ENCODE data around the gene AFAP1L2. TPM values are rescaled to one million over a fixed set of nuclear protein-coding genes. Genes with fewer than 3 reads are reported as not detected.

The AFAP1L2 gene
- polyA plus RNA-seq, 1 donor from 2014 or later: 0.88 TPM

DNA sequence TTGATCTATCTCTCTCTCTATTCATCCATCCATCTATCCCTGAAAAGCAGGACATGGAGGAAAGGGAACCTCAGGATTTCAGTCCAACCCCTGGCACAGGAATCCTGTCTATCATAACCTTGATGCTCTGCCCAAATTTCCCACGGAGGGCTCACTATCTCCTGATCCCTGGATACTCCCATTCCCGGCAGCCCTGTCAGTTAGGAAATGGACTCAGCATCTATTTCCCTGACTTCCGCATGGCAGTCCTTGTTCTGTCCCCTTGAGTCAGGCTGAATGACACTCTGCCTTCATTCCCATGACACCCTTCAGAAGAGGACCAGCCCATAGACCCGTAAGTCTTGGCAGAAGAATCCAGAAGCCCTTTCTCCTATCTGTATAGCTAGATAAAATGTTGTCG is 87.6 kb downstream of the AFAP1L2 start:
- TF ChIP-seq RAD21 (conservative IDR thresholded peaks at IDR 0.05) (no peak), EZH2 (IDR thresholded peaks at IDR 0.05; ENCODE audit: borderline replicate concordance, insufficient read depth, low read length, poor library complexity, severe bottlenecking) (no peak), SMC3 (conservative IDR thresholded peaks at IDR 0.05; ENCODE audit: poor library complexity) (no peak), POLR2AphosphoS5 (IDR thresholded peaks at IDR 0.05) (no peak), TAF1 (IDR thresholded peaks at IDR 0.05; ENCODE audit: low read depth) (no peak), CTCF (IDR thresholded peaks at IDR 0.05; ENCODE audit: poor library complexity, severe bottlenecking) (no peak), EP300 (conservative IDR thresholded peaks at IDR 0.05; ENCODE audit: poor library complexity, severe bottlenecking) (no peak), MXI1 (conservative IDR thresholded peaks at IDR 0.05; ENCODE audit: poor library complexity, severe bottlenecking) (no peak)
- TF ChIP-seq, protein P1, sequence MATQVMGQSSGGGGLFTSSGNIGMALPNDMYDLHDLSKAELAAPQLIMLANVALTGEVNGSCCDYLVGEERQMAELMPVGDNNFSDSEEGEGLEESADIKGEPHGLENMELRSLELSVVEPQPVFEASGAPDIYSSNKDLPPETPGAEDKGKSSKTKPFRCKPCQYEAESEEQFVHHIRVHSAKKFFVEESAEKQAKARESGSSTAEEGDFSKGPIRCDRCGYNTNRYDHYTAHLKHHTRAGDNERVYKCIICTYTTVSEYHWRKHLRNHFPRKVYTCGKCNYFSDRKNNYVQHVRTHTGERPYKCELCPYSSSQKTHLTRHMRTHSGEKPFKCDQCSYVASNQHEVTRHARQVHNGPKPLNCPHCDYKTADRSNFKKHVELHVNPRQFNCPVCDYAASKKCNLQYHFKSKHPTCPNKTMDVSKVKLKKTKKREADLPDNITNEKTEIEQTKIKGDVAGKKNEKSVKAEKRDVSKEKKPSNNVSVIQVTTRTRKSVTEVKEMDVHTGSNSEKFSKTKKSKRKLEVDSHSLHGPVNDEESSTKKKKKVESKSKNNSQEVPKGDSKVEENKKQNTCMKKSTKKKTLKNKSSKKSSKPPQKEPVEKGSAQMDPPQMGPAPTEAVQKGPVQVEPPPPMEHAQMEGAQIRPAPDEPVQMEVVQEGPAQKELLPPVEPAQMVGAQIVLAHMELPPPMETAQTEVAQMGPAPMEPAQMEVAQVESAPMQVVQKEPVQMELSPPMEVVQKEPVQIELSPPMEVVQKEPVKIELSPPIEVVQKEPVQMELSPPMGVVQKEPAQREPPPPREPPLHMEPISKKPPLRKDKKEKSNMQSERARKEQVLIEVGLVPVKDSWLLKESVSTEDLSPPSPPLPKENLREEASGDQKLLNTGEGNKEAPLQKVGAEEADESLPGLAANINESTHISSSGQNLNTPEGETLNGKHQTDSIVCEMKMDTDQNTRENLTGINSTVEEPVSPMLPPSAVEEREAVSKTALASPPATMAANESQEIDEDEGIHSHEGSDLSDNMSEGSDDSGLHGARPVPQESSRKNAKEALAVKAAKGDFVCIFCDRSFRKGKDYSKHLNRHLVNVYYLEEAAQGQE (IDR thresholded peaks at IDR 0.05; ENCODE audit: borderline replicate concordance): no peak

GRCh38 chr10:114315566-114316420 is 88.5 kb downstream of the AFAP1L2 start:
- H3F3A ChIP-seq (ENCODE audit: insufficient read depth, low read length, poor library complexity, severe bottlenecking): no peaks in the 10 kb centered on the region
- H3K36me3 ChIP-seq (ENCODE audit: insufficient read depth, low read length): no peaks in the 10 kb centered on the region
- no peak overlapping the region for H3K4me2 ChIP-seq (ENCODE audit: low read length)
- H3K4me3 ChIP-seq (ENCODE audit: low read length): no peak overlapping the region
- no peak overlapping the region for H3K27ac ChIP-seq (ENCODE audit: low read length)
- TF ChIP-seq MXI1 (conservative IDR thresholded peaks at IDR 0.05; ENCODE audit: poor library complexity, severe bottlenecking) (no peak), SMC3 (conservative IDR thresholded peaks at IDR 0.05; ENCODE audit: poor library complexity) (no peak)
- TF ChIP-seq, protein P1 (IDR thresholded peaks at IDR 0.05; ENCODE audit: borderline replicate concordance): no peak
- no peaks in the 10 kb centered on the region for H4K20me1 ChIP-seq (ENCODE audit: insufficient read depth)
- H3K9me3 ChIP-seq (ENCODE audit: low read length): no peaks in the 10 kb centered on the region
- H3K79me2 ChIP-seq (replicated peaks; ENCODE audit: insufficient read depth, low read length): no peaks in the 10 kb centered on the region
- no peak overlapping the region for H3K9ac ChIP-seq (ENCODE audit: low read length)
- no peaks in the 10 kb centered on the region for H3K9me2 ChIP-seq (ENCODE audit: insufficient read depth, low read length)
- H2AFZ ChIP-seq (ENCODE audit: low read depth, low read length): no peak overlapping the region
- H3K27me3 ChIP-seq (ENCODE audit: insufficient read depth, low read depth, low read length): no peaks in the 10 kb centered on the region

More for the DNA sequence above, 87.6 kb downstream of the AFAP1L2 start:
- Histone ChIP-seq H3K9me3 (ENCODE audit: low read length) (no peaks in the 10 kb centered on the region), H3K4me2 (ENCODE audit: low read length) (no peak overlapping the region), H4K20me1 (ENCODE audit: insufficient read depth) (no peaks in the 10 kb centered on the region), H3K9ac (ENCODE audit: low read length) (no peak overlapping the region), H3K27ac (ENCODE audit: low read length) (no peak overlapping the region), H2AFZ (ENCODE audit: low read depth, low read length) (no peak overlapping the region), H3K36me3 (ENCODE audit: insufficient read depth, low read length) (no peaks in the 10 kb centered on the region), H3K27me3 (ENCODE audit: insufficient read depth, low read depth, low read length) (no peaks in the 10 kb centered on the region), H3K79me2 (replicated peaks; ENCODE audit: insufficient read depth, low read length) (no peaks in the 10 kb centered on the region), H3F3A (ENCODE audit: insufficient read depth, low read length, poor library complexity, severe bottlenecking) (no peaks in the 10 kb centered on the region), H3K4me3 (ENCODE audit: low read length) (no peak overlapping the region), H3K9me2 (ENCODE audit: insufficient read depth, low read length) (no peaks in the 10 kb centered on the region)

Measured in neural cell (in vitro differentiated cells).